HEK293 (cell line): ENCODE results near the gene CCDC40.

ENCODE experiments used
- ZBTB20 ChIP-seq: fragments of 450-650 bp; formaldehyde crosslinking; IDR thresholded peaks from 2 replicates; pipeline ENCODE4 v1.5.1; 2016; ENCODE audit warnings: missing biosample characterization, missing genetic modification characterization
- ZBTB21 ChIP-seq: fragments of 450-650 bp; formaldehyde crosslinking; IDR thresholded peaks from 2 replicates; pipeline ENCODE4 v1.5.1; 2017; ENCODE audit warnings: missing biosample characterization, missing genetic modification characterization
- ZNF133 ChIP-seq: fragments of 450-650 bp; formaldehyde crosslinking; IDR thresholded peaks from 2 replicates; pipeline ENCODE4 v1.5.1; 2016; ENCODE audit warnings: missing biosample characterization, missing genetic modification characterization
- ZNF169 ChIP-seq: fragments of 450-650 bp; formaldehyde crosslinking; IDR thresholded peaks from 2 replicates; pipeline ENCODE4 v1.5.1; 2016; ENCODE audit warnings: missing biosample characterization, missing genetic modification characterization
- ZNF558 ChIP-seq: fragments of 450-650 bp; formaldehyde crosslinking; IDR thresholded peaks from 2 replicates; pipeline ENCODE4 v1.5.1; 2016; ENCODE audit warnings: missing biosample characterization, missing genetic modification characterization
- ZNF670 ChIP-seq: fragments of 450-650 bp; formaldehyde crosslinking; IDR thresholded peaks from 2 replicates; pipeline ENCODE4 v1.5.1; 2016; ENCODE audit warnings: missing biosample characterization, missing genetic modification characterization, low read depth
- ZSCAN16 ChIP-seq: fragments of 450-650 bp; formaldehyde crosslinking; IDR thresholded peaks from 2 replicates; pipeline ENCODE4 v1.5.1; 2016; ENCODE audit warnings: missing biosample characterization, missing genetic modification characterization
- TF ChIP-seq, protein P1 (sequence below): fragments of 450-650 bp; formaldehyde crosslinking; IDR thresholded peaks from 2 replicates; pipeline ENCODE4 v1.5.1; 2016; ENCODE audit warnings: missing biosample characterization, missing genetic modification characterization

DNA sequence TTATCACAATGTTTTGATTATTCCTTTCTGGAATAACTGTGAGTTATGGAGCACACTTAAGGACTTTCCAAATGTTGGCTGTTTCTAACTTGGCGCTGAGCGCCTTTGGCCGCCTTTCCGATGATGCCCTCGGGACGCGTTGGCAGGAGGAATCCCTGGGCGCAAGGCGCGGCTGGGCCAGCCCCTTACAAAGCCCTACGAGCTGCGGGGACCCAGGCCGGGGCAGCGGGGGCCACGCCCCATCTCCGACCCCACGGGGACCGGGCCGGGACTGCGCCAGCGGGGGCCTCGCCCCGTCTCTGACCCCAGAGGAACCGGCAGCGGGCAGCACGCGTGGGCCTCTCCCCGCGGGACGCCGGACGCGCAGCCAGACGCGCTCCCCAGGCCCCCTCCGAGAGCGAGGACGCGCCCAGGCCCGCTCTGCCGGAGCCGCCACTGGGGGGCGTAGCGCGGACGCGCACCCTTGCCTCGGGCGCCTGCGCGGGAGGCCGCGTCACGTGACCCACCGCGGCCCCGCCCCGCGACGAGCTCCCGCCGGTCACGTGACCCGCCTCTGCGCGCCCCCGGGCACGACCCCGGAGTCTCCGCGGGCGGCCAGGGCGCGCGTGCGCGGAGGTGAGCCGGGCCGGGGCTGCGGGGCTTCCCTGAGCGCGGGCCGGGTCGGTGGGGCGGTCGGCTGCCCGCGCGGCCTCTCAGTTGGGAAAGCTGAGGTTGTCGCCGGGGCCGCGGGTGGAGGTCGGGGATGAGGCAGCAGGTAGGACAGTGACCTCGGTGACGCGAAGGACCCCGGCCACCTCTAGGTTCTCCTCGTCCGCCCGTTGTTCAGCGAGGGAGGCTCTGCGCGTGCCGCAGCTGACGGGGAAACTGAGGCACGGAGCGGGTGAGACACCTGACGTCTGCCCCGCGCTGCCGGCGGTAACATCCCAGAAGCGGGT lies 64.8 kb downstream of the CCDC40 start, which contains the start of gene GAA:
- no peak for TF ChIP-seq ZNF670
- TF ChIP-seq, protein P1, sequence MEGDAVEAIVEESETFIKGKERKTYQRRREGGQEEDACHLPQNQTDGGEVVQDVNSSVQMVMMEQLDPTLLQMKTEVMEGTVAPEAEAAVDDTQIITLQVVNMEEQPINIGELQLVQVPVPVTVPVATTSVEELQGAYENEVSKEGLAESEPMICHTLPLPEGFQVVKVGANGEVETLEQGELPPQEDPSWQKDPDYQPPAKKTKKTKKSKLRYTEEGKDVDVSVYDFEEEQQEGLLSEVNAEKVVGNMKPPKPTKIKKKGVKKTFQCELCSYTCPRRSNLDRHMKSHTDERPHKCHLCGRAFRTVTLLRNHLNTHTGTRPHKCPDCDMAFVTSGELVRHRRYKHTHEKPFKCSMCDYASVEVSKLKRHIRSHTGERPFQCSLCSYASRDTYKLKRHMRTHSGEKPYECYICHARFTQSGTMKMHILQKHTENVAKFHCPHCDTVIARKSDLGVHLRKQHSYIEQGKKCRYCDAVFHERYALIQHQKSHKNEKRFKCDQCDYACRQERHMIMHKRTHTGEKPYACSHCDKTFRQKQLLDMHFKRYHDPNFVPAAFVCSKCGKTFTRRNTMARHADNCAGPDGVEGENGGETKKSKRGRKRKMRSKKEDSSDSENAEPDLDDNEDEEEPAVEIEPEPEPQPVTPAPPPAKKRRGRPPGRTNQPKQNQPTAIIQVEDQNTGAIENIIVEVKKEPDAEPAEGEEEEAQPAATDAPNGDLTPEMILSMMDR (tag by site-specific recombination): no peak
- TF ChIP-seq ZNF558: no peak
- TF ChIP-seq ZSCAN16: no peak
- peak; percentile 28; the same call in 1 of the 2 replicates for TF ChIP-seq ZBTB20 (tag by site-specific recombination)
- TF ChIP-seq ZNF133 (tag by site-specific recombination): no peak
- no peak for TF ChIP-seq ZNF169 (tag by site-specific recombination)
- no peak for TF ChIP-seq ZBTB21 (tag by site-specific recombination)
